NCI-H2081 treated with DMSO at 0.1 percent for 48 hours (cell line): Measurements from ENCODE around the gene PPM1L.
"Not testable (repeated sequence)": the region's sequence is repeated elsewhere in the genome, so short reads cannot be mapped to it uniquely, and the experiment has no call there.

Experiments
- DNase-seq: peaks from one replicate; lab custom pipeline; 2025; lab: John Stamatoyannopoulos, UW

PPM1L gene

DNA sequence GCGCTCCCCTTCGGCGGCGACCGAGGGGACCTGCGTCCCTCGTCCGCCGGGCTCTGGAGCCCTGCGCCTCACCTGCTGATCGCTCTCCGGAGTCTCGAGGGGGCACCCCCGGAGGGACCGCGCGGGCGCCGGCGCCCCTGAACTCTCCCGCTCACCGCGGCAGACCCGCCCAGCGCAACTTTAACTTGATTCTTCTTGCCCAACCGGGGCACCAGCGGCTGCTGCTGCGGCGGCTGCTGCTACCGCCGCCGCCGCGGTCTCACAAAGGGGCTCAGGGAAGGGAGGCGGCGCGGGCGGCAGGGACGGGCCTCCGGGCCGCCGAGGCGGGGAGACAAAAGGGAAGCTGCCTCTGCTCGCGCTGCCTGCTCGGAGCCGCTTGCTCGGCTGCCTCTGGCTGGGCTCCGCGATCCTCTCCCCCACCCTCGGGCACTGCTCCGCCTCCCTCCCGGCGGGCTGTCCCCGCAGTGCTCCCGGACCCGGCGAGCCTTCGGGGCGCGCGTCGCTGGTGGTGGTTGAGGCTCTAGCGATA, at the start of gene PPM1L:
Gene PPM1L, plus strand, starts transcription at position 456 of the 529 bp plus-strand sequence.
- DNase-seq, result peak; percentile 39

GRCh38 chr3:160707187-160707794, 48.7 kb upstream of the PPM1L start:
- no peak for DNase-seq

GRCh38 chr3:160709477-160710182, 46.4 kb upstream of the PPM1L start:
- no peak for DNase-seq

GRCh38 chr3:160713144-160713543, 42.9 kb upstream of the PPM1L start:
- DNase-seq, result not testable (repeated sequence)

GRCh38 chr3:160719710-160720109, 36.3 kb upstream of the PPM1L start:
- DNase-seq, result no peak

DNA sequence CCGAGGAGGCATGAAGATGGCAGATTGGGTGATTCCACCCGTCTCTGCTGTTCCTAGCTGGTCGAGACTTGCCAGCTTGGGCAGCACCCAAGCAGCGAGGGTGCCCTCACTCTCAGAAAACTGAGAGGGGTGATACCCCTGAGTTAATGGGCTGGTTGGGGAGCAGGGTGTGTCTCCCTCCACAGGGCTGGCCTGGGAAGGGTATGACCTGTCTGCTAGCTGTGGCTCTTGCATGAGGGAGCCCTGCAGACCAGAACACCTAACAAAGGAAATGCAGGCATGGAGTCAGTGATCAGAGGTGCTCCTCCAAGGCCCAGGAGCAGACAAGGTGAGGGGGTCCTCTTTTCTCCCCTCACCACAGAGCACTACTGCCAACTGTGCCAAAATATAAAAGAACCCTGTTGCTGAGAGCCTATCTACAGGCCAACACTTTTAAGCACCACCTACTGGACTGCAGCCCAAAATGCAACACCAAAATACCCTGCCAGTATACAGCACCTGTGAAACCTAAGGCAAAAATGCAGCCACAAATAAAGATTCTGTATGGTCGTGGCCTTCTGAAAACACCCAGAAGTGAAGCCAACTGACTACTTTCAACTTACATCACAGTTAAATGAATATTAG, 35.8 kb upstream of the PPM1L start:
- no peak for DNase-seq

DNA sequence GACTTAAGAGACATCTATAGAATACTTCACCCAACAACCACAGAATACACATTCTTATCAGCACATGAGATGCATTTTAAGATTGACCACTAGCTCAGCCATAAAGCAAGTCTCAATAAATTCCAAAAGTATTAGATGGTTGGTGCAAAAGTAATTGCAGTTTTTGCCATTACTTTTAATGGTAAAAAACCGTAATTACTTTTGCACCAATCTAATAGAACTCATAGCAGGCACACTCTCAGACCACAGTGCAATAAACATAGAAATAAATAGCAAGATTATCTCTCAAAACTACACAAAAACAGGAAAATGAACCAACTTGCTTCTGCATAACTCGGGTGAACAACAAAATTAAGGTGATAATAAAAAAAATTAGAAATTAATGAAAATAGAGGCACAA, 33.7 kb upstream of the PPM1L start:
- DNase-seq, result no peak

- DNase-seq, result no peak
Measured at GRCh38 chr3:160725338-160725737, 30.7 kb upstream of the PPM1L start.

- DNase-seq, result peak; percentile 95
Measured at GRCh38 chr3:160735826-160736225, 20.2 kb upstream of the PPM1L start.

DNA sequence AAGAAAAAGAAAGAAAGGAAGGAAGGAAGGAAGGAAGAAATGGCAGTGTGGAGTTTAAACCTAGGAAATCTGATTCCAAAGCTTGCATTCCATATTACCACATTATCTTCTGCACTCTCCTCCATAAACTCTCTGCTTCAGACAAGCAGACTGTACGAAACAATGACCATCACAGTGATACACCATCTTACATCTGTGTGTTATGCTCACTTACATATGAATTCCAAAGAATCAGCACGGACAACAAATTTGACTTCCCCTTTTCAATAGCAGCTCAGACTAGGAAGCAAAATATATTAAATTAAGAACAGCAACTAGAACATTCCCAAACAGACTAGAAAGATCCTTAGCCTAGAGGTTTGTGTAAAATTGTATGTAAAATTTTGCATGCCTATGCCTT, 18.0 kb upstream of the PPM1L start:
- no peak for DNase-seq

GRCh38 chr3:160739079-160739478, 17.0 kb upstream of the PPM1L start:
- DNase-seq, result no peak

DNA sequence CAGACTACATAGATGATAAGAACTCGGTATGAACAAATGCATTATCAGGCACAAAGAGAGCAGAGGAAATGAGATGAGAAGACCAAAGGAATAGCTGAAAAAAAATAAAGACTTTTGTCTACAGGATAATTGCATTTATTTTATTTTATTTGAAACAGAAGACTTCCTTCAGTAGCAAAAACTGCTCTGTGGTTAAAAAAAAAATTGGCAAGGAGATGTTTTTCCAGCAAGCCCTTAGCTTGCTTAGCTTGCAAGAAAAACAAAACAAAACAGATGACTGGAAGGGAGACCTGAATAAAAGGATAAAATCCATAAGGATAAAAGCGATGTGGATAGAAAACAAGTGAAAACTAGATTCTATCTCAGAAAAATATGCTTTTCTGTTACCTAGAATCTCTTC, 9.1 kb upstream of the PPM1L start:
- DNase-seq, result no peak

DNA sequence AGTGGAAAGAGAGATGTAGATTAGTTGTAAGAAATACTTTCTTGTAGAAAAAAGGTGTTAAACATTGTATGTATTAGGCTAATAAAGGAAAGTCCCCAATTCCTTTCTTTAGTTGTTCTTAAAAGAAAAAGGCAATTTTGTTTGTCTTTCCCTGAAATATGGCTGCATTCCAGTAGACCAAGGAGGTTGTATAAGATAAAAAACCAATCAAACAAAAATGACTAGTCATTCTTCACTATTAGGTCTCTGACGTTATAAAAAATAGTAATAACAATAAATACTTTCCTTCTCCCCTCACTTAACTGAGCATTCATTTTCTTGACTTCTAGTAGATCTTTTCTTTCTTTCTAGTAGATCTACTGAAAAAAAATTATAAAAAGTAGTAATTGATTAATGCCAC, 8.6 kb upstream of the PPM1L start:
- DNase-seq, result no peak

DNA sequence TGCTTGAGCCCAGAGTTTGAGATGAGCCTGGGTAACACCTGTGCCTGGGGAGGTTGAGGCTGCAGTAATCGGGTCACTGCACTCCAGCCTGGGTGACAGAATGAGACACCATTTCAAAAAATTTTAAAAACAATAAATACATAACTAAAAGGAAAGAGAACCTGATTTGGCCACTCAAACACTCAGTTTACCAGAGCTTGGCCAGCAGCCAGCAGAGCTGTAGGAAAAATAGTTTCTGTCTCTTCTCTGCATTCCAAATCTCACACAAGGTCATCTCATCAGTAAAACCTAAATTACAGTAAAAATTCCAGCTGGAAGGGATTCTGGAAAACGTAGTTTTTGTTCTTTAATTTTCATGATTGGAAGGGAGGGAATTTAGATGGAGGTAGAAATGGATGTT, 7.8 kb upstream of the PPM1L start:
- no peak for DNase-seq

DNA sequence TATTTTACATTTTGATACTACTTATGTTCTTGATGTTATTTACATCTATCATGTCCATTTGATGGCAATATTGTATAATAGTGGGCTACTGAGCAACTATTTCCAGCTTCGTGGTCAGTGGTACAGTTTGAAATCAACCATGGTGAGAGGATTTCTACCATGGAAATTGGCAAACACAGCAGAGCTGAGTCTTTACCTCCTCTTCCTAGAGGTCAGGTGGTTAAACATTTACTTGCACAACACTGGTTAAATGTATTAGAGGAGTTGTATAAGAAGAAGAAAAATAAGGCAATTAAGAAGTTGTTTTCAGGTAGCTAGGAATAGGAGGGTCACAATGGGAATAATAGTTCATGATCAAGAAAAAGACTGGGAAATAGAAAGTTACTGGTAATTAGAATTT, 7.2 kb upstream of the PPM1L start:
- DNase-seq, result no peak

- no peak for DNase-seq
Measured at GRCh38 chr3:160753953-160754352, 2.1 kb upstream of the PPM1L start.

GRCh38 chr3:160754371-160754854, 1.6 kb upstream of the PPM1L start:
- DNase-seq, result no peak

GRCh38 chr3:160754855-160755747, 930 bp upstream of the PPM1L start:
- peak; percentile 94 for DNase-seq

GRCh38 chr3:160757233-160758106, 1.4 kb downstream of the PPM1L start:
- DNase-seq, result no peak

GRCh38 chr3:160758929-160759577, 3.0 kb downstream of the PPM1L start:
- DNase-seq, result no peak
